IPS-18c (cell line): ENCODE measurements around the gene MAGEA10.
"Not testable (repeated sequence)": the region's sequence is repeated elsewhere in the genome, so short reads cannot be mapped to it uniquely, and the experiment has no call there.

ENCODE experiments used
- H3K4me3 ChIP-seq: 2 replicates; pipeline ENCODE4 v1.7.0; 2013; ENCODE audit warnings: low read depth, mild to moderate bottlenecking, low read length, moderate library complexity; ENCODE audit not compliant: insufficient read depth
- H3K9me3 ChIP-seq: one replicate; pipeline ENCODE4 v1.6.1; 2013; ENCODE audit warnings: mild to moderate bottlenecking, low read length, moderate library complexity; ENCODE audit not compliant: control insufficient read depth, insufficient read depth

Gene MAGEA10

GRCh38 chrX:152138388-152138784 lies at the start of gene MAGEA10:
Gene MAGEA10, minus strand, starts transcription at chrX:152138577. Its CDS starts 2,957 bp downstream, at chrX:152135620.
- H3K9me3 ChIP-seq = peaks cover 11% of the 10 kb centered on the region
- no peak within 1 kb of the TSS for H3K4me3 ChIP-seq

- H3K9me3 ChIP-seq = peaks cover 4% of the 10 kb centered on the region
- no peak overlapping the region for H3K4me3 ChIP-seq
These were observed 39.3 kb upstream of the MAGEA10 start for GRCh38 chrX:152177497-152178269.

GRCh38 chrX:152177052-152177451 lies 38.7 kb upstream of the MAGEA10 start:
- H3K9me3 ChIP-seq = peaks cover 4% of the 10 kb centered on the region
- no peak overlapping the region for H3K4me3 ChIP-seq

- not testable (repeated sequence) for H3K9me3 ChIP-seq, H3K4me3 ChIP-seq
These were observed 37.5 kb upstream of the MAGEA10 start for GRCh38 chrX:152175892-152176291.

- not testable (repeated sequence) for H3K9me3 ChIP-seq, H3K4me3 ChIP-seq
These were observed 35.5 kb upstream of the MAGEA10 start for GRCh38 chrX:152173923-152174322.

- Histone ChIP-seq H3K4me3 (no peak overlapping the region), H3K9me3 (peaks cover 3% of the 10 kb centered on the region)
These were observed 32.2 kb upstream of the MAGEA10 start for GRCh38 chrX:152170621-152171020.

- H3K4me3 ChIP-seq = no peak overlapping the region
- peaks cover 8% of the 10 kb centered on the region for H3K9me3 ChIP-seq
These were observed 26.8 kb upstream of the MAGEA10 start for GRCh38 chrX:152165033-152165743.

- no peak overlapping the region for H3K4me3 ChIP-seq
- H3K9me3 ChIP-seq = peaks cover 7% of the 10 kb centered on the region
These were observed 18.7 kb upstream of the MAGEA10 start for GRCh38 chrX:152157042-152157441.

GRCh38 chrX:152155766-152156310 lies 17.5 kb upstream of the MAGEA10 start:
- Histone ChIP-seq H3K9me3 (peaks cover 10% of the 10 kb centered on the region), H3K4me3 (no peak overlapping the region)

- H3K4me3 ChIP-seq = no peak overlapping the region
- peaks cover 10% of the 10 kb centered on the region for H3K9me3 ChIP-seq
These were observed 15.7 kb upstream of the MAGEA10 start for GRCh38 chrX:152154050-152154449.

- Histone ChIP-seq H3K9me3 (peaks cover 8% of the 10 kb centered on the region), H3K4me3 (no peak overlapping the region)
These were observed 12.9 kb upstream of the MAGEA10 start for GRCh38 chrX:152151256-152151655.

GRCh38 chrX:152149648-152150047 lies 11.3 kb upstream of the MAGEA10 start:
- H3K4me3 ChIP-seq = no peak overlapping the region
- H3K9me3 ChIP-seq = peaks cover 8% of the 10 kb centered on the region

- no peak overlapping the region for H3K4me3 ChIP-seq
- peaks cover 11% of the 10 kb centered on the region for H3K9me3 ChIP-seq
These were observed 1.2 kb upstream of the MAGEA10 start for GRCh38 chrX:152139589-152139988.

- peaks cover 11% of the 10 kb centered on the region for H3K9me3 ChIP-seq
- H3K4me3 ChIP-seq = no peak overlapping the region
These were observed 498 bp downstream of the MAGEA10 start for GRCh38 chrX:152137771-152138387.

- Histone ChIP-seq H3K9me3 (peaks cover 13% of the 10 kb centered on the region), H3K4me3 (no peak overlapping the region)
These were observed 2.1 kb downstream of the MAGEA10 start for GRCh38 chrX:152136312-152136711.

- H3K4me3 ChIP-seq = no peak overlapping the region
- peaks cover 18% of the 10 kb centered on the region for H3K9me3 ChIP-seq
These were observed 6.9 kb downstream of the MAGEA10 start for GRCh38 chrX:152131525-152131924.

- not testable (repeated sequence) for H3K4me3 ChIP-seq
- H3K9me3 ChIP-seq = peaks cover 11% of the 10 kb centered on the region
These were observed 9.1 kb downstream of the MAGEA10 start for GRCh38 chrX:152129069-152129844.
